ENCODE data around the gene SIDT1.

GRCh38 chr3:113658107-113658506 is 125.8 kb downstream of the SIDT1 start:
- no peak for TF ChIP-seq CTCF (IDR thresholded peaks at IDR 0.05; ENCODE audit: low read depth, low read length, missing input control)
- no peak for TF ChIP-seq MAX (IDR thresholded peaks at IDR 0.05)
- TF ChIP-seq HNF4A (conservative IDR thresholded peaks at IDR 0.05): no peak
- no peak for TF ChIP-seq TAF1 (conservative IDR thresholded peaks at IDR 0.05)

Data from liver (tissue), 3 donors.